GM10248 (cell line): ENCODE data around the gene PALLD.

Source experiments
- CTCF ChIA-PET: fragments of 300-600 bp; sonication (Branson Sonifier 250); formaldehyde crosslinking; extraction: SDS; loops from one replicate; lab custom pipeline; 2021; ENCODE audit warnings: antibody characterized with exemption; lab: Yijun Ruan, JAX
- POLR2A ChIA-PET: fragments of 350-650 bp; sonication (Branson Sonifier 250); formaldehyde crosslinking; extraction: SDS; loops from one replicate; lab custom pipeline; 2020; ENCODE audit warnings: antibody characterized with exemption; lab: Yijun Ruan, JAX
- DNase-seq: peaks from one replicate; pipeline ENCODE4 v3.0.0; 2012; ENCODE audit errors: extremely low spot score
- TF ChIP-seq, protein P1 (sequence below): IDR thresholded peaks from 2 replicates; pipeline ENCODE4 v1.5.1; 2012; ENCODE audit warnings: mild to moderate bottlenecking, low read depth; ENCODE audit errors: extremely low read depth, missing control alignments, control extremely low read depth

The PALLD gene

GRCh38 chr4:168666531-168666930, 169.7 kb downstream of the PALLD start:
- CTCF ChIA-PET: interaction anchor here (1.5 kb wide), 1 partner anchor 16 kb away, joined by 4 read pairs; no protein-coding TSS in a partner anchor

DNA sequence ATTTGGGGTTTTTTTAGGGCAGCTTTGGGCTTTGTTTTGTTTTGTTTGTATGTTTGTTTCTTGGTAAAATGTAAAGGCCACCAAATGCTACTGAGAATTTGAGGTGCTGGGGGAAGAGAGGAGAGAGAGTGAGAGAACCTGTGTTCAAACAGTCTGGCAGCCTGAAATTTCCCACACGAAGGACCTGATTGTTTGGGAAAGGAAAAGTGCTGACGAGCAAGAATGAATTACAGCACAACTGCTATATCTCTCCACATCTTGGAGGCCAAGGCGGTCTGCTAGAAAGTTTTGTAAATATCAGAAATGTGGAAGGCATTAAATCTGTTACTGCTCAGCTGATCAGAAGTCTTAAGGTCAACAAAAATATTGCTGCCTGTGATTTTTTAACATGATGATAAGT, 170.5 kb downstream of the PALLD start:
- no peak for DNase-seq
- TF ChIP-seq, protein P1, sequence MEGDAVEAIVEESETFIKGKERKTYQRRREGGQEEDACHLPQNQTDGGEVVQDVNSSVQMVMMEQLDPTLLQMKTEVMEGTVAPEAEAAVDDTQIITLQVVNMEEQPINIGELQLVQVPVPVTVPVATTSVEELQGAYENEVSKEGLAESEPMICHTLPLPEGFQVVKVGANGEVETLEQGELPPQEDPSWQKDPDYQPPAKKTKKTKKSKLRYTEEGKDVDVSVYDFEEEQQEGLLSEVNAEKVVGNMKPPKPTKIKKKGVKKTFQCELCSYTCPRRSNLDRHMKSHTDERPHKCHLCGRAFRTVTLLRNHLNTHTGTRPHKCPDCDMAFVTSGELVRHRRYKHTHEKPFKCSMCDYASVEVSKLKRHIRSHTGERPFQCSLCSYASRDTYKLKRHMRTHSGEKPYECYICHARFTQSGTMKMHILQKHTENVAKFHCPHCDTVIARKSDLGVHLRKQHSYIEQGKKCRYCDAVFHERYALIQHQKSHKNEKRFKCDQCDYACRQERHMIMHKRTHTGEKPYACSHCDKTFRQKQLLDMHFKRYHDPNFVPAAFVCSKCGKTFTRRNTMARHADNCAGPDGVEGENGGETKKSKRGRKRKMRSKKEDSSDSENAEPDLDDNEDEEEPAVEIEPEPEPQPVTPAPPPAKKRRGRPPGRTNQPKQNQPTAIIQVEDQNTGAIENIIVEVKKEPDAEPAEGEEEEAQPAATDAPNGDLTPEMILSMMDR: no peak
- ChIA-PET CTCF (interaction anchor here (1.5 kb wide), 1 partner anchor 15 kb away, joined by 4 read pairs; no protein-coding TSS in a partner anchor), POLR2A (no interaction called here)

More at GRCh38 chr4:168666531-168666930, 169.7 kb downstream of the PALLD start:
- POLR2A ChIA-PET: no interaction called here
- DNase-seq: no peak
- TF ChIP-seq, protein P1: no peak

DNA sequence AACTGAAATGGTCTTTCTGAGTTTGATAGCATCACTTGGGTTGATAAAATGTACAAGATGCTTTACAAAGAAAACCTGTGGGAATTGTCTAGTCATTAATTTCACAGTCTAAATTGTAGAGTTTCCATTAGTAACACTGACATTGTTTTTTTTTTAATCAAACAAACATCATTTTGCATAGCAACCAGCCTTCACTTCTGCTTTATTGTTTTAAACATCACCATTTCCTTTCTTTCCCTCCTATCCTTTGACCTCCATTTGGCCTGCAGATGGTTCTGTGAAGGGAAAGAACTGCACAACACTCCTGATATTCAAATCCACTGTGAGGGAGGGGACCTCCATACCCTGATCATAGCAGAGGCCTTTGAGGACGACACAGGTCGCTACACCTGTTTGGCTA, 171.1 kb downstream of the PALLD start:
- no peak for DNase-seq
- POLR2A ChIA-PET: no interaction called here
- CTCF ChIA-PET: no interaction called here
- TF ChIP-seq, protein P1: no peak

DNA sequence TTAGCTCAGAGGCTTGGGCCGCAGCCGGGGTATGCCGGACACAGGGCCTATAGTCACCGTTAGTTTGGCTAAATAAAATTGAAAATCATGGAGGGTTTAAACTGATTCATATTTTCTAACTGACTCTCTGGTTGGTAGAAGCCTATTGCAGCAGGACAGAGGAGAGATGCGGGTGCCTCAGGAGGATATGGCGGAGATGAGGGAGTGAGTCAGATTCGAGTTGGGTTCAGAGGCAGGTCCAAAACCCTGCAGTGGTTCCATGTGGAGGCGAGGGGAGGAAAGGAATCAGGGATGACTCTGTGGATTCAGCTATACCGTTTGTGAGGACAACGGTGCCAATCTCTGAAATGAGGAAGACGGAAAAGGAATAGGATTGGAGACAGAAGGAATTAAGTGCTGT, 176.6 kb downstream of the PALLD start:
- POLR2A ChIA-PET: interaction anchor here (0.6 kb wide), 2 partner anchors 55 to 337 kb away, joined by 3 to 7 read pairs; partner anchors contain the start of gene CBR4
- CTCF ChIA-PET: no interaction called here
- TF ChIP-seq, protein P1: no peak
- DNase-seq: no peak

- DNase-seq: no peak
- ChIA-PET CTCF (interaction anchor here (1.0 to 1.5 kb wide), 2 partner anchors 19 to 37 kb away, joined by 3 to 5 read pairs; no protein-coding TSS in a partner anchor), POLR2A (interaction anchor here (0.6 kb wide), 2 partner anchors 55 to 336 kb away, joined by 3 to 7 read pairs; partner anchors contain the start of gene CBR4)
- TF ChIP-seq, protein P1: no peak
Measured at GRCh38 chr4:168674077-168674747, 177.4 kb downstream of the PALLD start.

GRCh38 chr4:168674866-168675265, 178.0 kb downstream of the PALLD start:
- TF ChIP-seq, protein P1: no peak
- no peak for DNase-seq
- ChIA-PET CTCF (interaction anchor here (1.0 to 1.5 kb wide), 2 partner anchors 18 to 36 kb away, joined by 3 to 5 read pairs; no protein-coding TSS in a partner anchor), POLR2A (no interaction called here)
